H1 (cell line): ENCODE data around the gene GSG1L. TPM values are rescaled to one million over a fixed set of nuclear protein-coding genes. Genes with fewer than 3 reads are reported as not detected.

Experiments
- CTCF ChIA-PET: fragments of 300-600 bp; sonication (Branson Sonifier 250); formaldehyde crosslinking; loops from one replicate; lab custom pipeline; 2021; ENCODE audit not compliant: partially characterized antibody; lab: Charles Lee
- POLR2A ChIA-PET: fragments of 300-600 bp; sonication (Branson Sonifier 250); formaldehyde crosslinking; loops from one replicate; lab custom pipeline; 2021; ENCODE audit warnings: inconsistent platforms; ENCODE audit not compliant: partially characterized antibody; lab: Charles Lee
- DNase-seq, 2 experiments: peaks; one replicate each; pipeline versions ENCODE4 v3.0.0 to v3.0.0-alpha.2; 2010 to 2022; ENCODE audit warnings: low spot score in 2 of 2, low read depth in 1 of 2, mixed read lengths in 1 of 2
- FAIRE-seq: peaks from 2 replicates; lab custom pipeline; 2011; peaks lifted over from hg19 to GRCh38; lab: Jason Lieb, UNC
- H2AFZ ChIP-seq: 2 replicates; pipeline ENCODE4 v1.8.1; 2012; ENCODE audit warnings: low read length, inconsistent platforms
- H2AK5ac ChIP-seq: 2 replicates; pipeline ENCODE4 v1.6.1; 2013; ENCODE audit warnings: low read depth, low read length
- H2BK120ac ChIP-seq: replicated peaks from 2 replicates; pipeline ENCODE3; 2013; ENCODE audit warnings: low read depth, low read length, inconsistent platforms
- H2BK12ac ChIP-seq: 2 replicates; pipeline ENCODE4 v1.6.1; 2013; ENCODE audit warnings: low read depth, low read length
- H2BK15ac ChIP-seq: 2 replicates; pipeline ENCODE4 v1.6.1; 2013; ENCODE audit warnings: low read length
- H2BK20ac ChIP-seq: 2 replicates; pipeline ENCODE4 v1.6.1; 2013; ENCODE audit warnings: low read length
- H2BK5ac ChIP-seq: 2 replicates; pipeline ENCODE4 v1.6.1; 2013; ENCODE audit warnings: low read depth, low read length
- H3K14ac ChIP-seq: 2 replicates; pipeline ENCODE4 v1.6.1; 2013; ENCODE audit warnings: inconsistent platforms; ENCODE audit not compliant: insufficient read length
- H3K18ac ChIP-seq: 2 replicates; pipeline ENCODE4 v1.6.1; 2013; ENCODE audit warnings: low read length; ENCODE audit errors: extremely low read depth
- H3K23ac ChIP-seq: 2 replicates; pipeline ENCODE4 v1.6.1; 2013; ENCODE audit warnings: inconsistent platforms; ENCODE audit not compliant: insufficient read length
- H3K23me2 ChIP-seq: 2 replicates; pipeline ENCODE4 v1.6.1; 2013; ENCODE audit warnings: low read depth, low read length
- H3K27ac ChIP-seq: 2 replicates; pipeline ENCODE4 v1.6.1; 2011; ENCODE audit warnings: low read depth, low read length, inconsistent platforms
- H3K27me3 ChIP-seq, 4 experiments: replicated peaks in 1 of 4; 1 replicate in 1 of 4; 2 replicates in 3 of 4; pipeline versions ENCODE4 v1.6.1 to v1.8.1; 2011 to 2013; ENCODE audit warnings: low read length in 3 of 4, mild to moderate bottlenecking in 3 of 4, inconsistent platforms in 2 of 4, mixed read lengths in 2 of 4, moderate library complexity in 1 of 4; ENCODE audit not compliant: control insufficient read depth in 3 of 4, insufficient read depth in 3 of 4; ENCODE audit errors: extremely low read depth in 1 of 4
- H3K36me3 ChIP-seq, 4 experiments: 2 replicates each; pipeline versions ENCODE4 v1.6.1 to v1.8.1; 2011 to 2013; ENCODE audit warnings: mild to moderate bottlenecking in 4 of 4, low read length in 3 of 4, moderate library complexity in 2 of 4, control low read depth in 1 of 4, inconsistent platforms in 1 of 4; ENCODE audit not compliant: insufficient read depth in 4 of 4, control insufficient read depth in 2 of 4
- H3K4ac ChIP-seq: replicated peaks from 2 replicates; pipeline ENCODE3; 2013; ENCODE audit warnings: low read length, low read depth, mixed read lengths, inconsistent platforms; ENCODE audit not compliant: insufficient read length
- H3K4me1 ChIP-seq, 4 experiments: replicated peaks in 1 of 4; 1 replicate in 1 of 4; 2 replicates in 3 of 4; pipeline versions ENCODE4 v1.6.1 to v1.8.1; 2011 to 2013; ENCODE audit warnings: low read length in 3 of 4, inconsistent platforms in 2 of 4, mixed read lengths in 1 of 4; ENCODE audit not compliant: insufficient read depth in 4 of 4, control insufficient read depth in 3 of 4
- H3K4me2 ChIP-seq, 2 experiments: 2 replicates each; pipeline versions ENCODE4 v1.6.1 to v1.8.1; 2011 to 2013; ENCODE audit warnings: low read depth in 2 of 2, low read length in 2 of 2, control low read depth in 1 of 2, inconsistent platforms in 1 of 2, mild to moderate bottlenecking in 1 of 2; ENCODE audit not compliant: insufficient read depth in 1 of 2
- H3K4me3 ChIP-seq, 4 experiments: fragments of 200-600, 300-600 bp in 1 of 4; sonication (generic), shearing (Covaris generic), sonication (Bioruptor Twin) in 1 of 4; 2 replicates each; pipeline versions ENCODE4 v1.5.1 to v1.8.1; 2011 to 2016; ENCODE audit warnings: low read length in 4 of 4, low read depth in 3 of 4, control low read depth in 2 of 4, inconsistent platforms in 2 of 4, mild to moderate bottlenecking in 2 of 4, mixed read lengths in 1 of 4, moderate library complexity in 1 of 4; ENCODE audit not compliant: insufficient read depth in 2 of 4; ENCODE audit errors: extremely low read depth in 1 of 4
- H3K56ac ChIP-seq: replicated peaks from 2 replicates; pipeline ENCODE3; 2013; ENCODE audit warnings: low read depth, mild to moderate bottlenecking, mixed read lengths, low read length, inconsistent platforms; ENCODE audit not compliant: insufficient read length
- H3K79me1 ChIP-seq: 2 replicates; pipeline ENCODE4 v1.6.1; 2013; ENCODE audit warnings: low read depth, low read length, control low read depth
- H3K79me2 ChIP-seq, 2 experiments: 2 replicates each; pipeline versions ENCODE4 v1.6.1 to v1.8.1; 2012 to 2013; ENCODE audit warnings: low read length in 2 of 2, mild to moderate bottlenecking in 2 of 2, inconsistent platforms in 1 of 2; ENCODE audit not compliant: insufficient read depth in 2 of 2, control insufficient read depth in 1 of 2
- H3K9ac ChIP-seq, 4 experiments: replicated peaks in 1 of 4; 1 replicate in 1 of 4; 2 replicates in 3 of 4; pipeline versions ENCODE4 v1.6.1 to v1.8.1; 2011 to 2013; ENCODE audit warnings: low read depth in 3 of 4, low read length in 3 of 4, control low read depth in 2 of 4, mild to moderate bottlenecking in 2 of 4, moderate library complexity in 2 of 4, inconsistent platforms in 1 of 4; ENCODE audit errors: extremely low read depth in 1 of 4
- H3K9me3 ChIP-seq, 2 experiments: 2 replicates each; pipeline versions ENCODE4 v1.6.1 to v1.8.1; 2012 to 2013; ENCODE audit warnings: mild to moderate bottlenecking in 2 of 2, moderate library complexity in 2 of 2, control low read depth in 1 of 2, inconsistent platforms in 1 of 2, low read depth in 1 of 2, low read length in 1 of 2, mixed read lengths in 1 of 2; ENCODE audit not compliant: insufficient read depth in 2 of 2
- H4K20me1 ChIP-seq, 2 experiments: replicated peaks in 1 of 2; 2 replicates each; pipeline versions ENCODE3 to v1.8.1; 2011 to 2013; ENCODE audit warnings: inconsistent platforms in 2 of 2, low read length in 2 of 2, mild to moderate bottlenecking in 1 of 2; ENCODE audit not compliant: insufficient read depth in 2 of 2, control insufficient read depth in 1 of 2
- H4K5ac ChIP-seq: 2 replicates; pipeline ENCODE4 v1.6.1; 2013; ENCODE audit warnings: low read length, low read depth, mixed read lengths, inconsistent platforms; ENCODE audit not compliant: insufficient read length
- H4K8ac ChIP-seq: 2 replicates; pipeline ENCODE4 v1.8.0; 2013; ENCODE audit warnings: mild to moderate bottlenecking, moderate library complexity, low read length, inconsistent platforms; ENCODE audit not compliant: insufficient read depth; ENCODE audit errors: extremely low read depth
- H4K91ac ChIP-seq: replicated peaks from 2 replicates; pipeline ENCODE3; 2013; ENCODE audit warnings: low read length, mixed read lengths, inconsistent platforms; ENCODE audit not compliant: insufficient read length
- BCL11A ChIP-seq, 2 experiments: IDR thresholded peaks; one replicate each; pipeline ENCODE4 v1.6.1; 2011; ENCODE audit warnings: low read depth in 2 of 2, low read length in 2 of 2, mild to moderate bottlenecking in 2 of 2
- CEBPB ChIP-seq: IDR thresholded peaks from 2 replicates; pipeline ENCODE4 v1.6.1; 2012; ENCODE audit warnings: low read depth, low read length
- FOSL1 ChIP-seq: IDR thresholded peaks from 2 replicates; pipeline ENCODE4 v1.6.1; 2011; ENCODE audit warnings: mild to moderate bottlenecking, low read depth, low read length, moderate library complexity; ENCODE audit not compliant: insufficient read depth
- JUN ChIP-seq: IDR thresholded peaks from 2 replicates; pipeline ENCODE4 v1.6.1; 2011; ENCODE audit warnings: low read depth, mild to moderate bottlenecking, improper control_type of control experiment, low read length
- KDM5A ChIP-seq: fragments of 200-600 bp; IDR thresholded peaks from 2 replicates; pipeline ENCODE4 v1.7.1; 2012; ENCODE audit warnings: mild to moderate bottlenecking, low read length, inconsistent platforms, mixed read lengths
- PHF8 ChIP-seq: fragments of 200-600 bp; sonication (generic); conservative IDR thresholded peaks from 2 replicates; pipeline ENCODE4 v1.7.1; 2012; ENCODE audit warnings: low read depth, mild to moderate bottlenecking, inconsistent platforms, low read length, moderate library complexity
- RBBP5 ChIP-seq: IDR thresholded peaks from 2 replicates; pipeline ENCODE4 v1.7.1; 2012; ENCODE audit warnings: low read depth, mild to moderate bottlenecking, inconsistent platforms, low read length, moderate library complexity, borderline replicate concordance
- RXRA ChIP-seq: IDR thresholded peaks from 2 replicates; pipeline ENCODE4 v1.6.1; 2011; ENCODE audit warnings: low read depth, mild to moderate bottlenecking, low read length, moderate library complexity; ENCODE audit not compliant: insufficient read depth
- WGBS, 2 experiments: shearing (Covaris generic) in 1 of 2; methylation state at CpG; one replicate each; pipeline versions ENCODE4 v1.1.6 to v1.1.7; 2013 to 2015; ENCODE audit warnings: low lambda C conversion rate in 2 of 2, mixed read lengths in 2 of 2, inconsistent platforms in 1 of 2, low coverage in 1 of 2, missing lambda C conversion rate in 1 of 2; ENCODE audit not compliant: insufficient replicate concordance in 2 of 2, insufficient coverage in 1 of 2, insufficient read length in 1 of 2; ENCODE audit errors: extremely low coverage in 1 of 2, missing lambda C conversion rate in 1 of 2; 5-methylcytosine and 5-hydroxymethylcytosine counted together
- polyA plus RNA-seq, 7 experiments: library from polyadenylated mRNA; depleted of rRNA in 3 of 7; stranded (reverse) in 5 of 7; unstranded in 2 of 7; fragments of >200 nt in 5 of 7; fragments of 200-250 nt in 2 of 7; gene quantifications; 1 replicate in 5 of 7; 2 replicates in 1 of 7; 4 replicates in 1 of 7; pipeline versions ENCODE4 v1.2.1 to v1.2.3, GENCODE V29; 2011 to 2013; ENCODE audit warnings: missing spikeins in 2 of 7, mixed read lengths in 2 of 7
- total RNA-seq: library from RNA; stranded (reverse); fragmentation: NEBNext Ultra II Directional; extraction: Animal tissue kit (Norgen Biotek cat#: 25700); gene quantifications from 2 replicates; pipeline ENCODE4 v1.2.1, GENCODE V29; 2021
- TF ChIP-seq, protein P1 (sequence below): IDR thresholded peaks from 2 replicates; pipeline ENCODE4 v1.6.1; 2012; ENCODE audit warnings: inconsistent platforms

The GSG1L gene
- total and polyA plus RNA-seq, 2 of the 8 experiments (the other 6 are each of a cell fraction or from before 2014, with no cell fraction given), result 0.71 to 1.1 TPM

DNA sequence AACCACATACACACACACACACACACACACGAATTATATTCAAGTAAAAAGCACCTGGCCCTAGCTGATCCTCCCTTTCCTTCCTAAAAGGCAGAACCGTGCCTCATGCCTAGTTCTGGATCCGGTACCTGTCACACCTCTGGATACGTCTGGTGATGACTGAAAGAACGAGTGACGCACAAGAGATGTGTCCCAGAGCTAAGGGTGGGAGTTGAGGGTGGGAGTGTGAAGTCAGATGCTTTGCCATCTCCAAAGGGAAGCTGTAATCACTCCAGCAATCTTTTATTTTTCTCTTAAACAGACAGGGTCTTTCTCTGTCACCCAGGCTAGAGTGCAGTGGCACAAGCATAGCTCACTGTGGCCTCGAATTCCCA is 26.5 kb upstream of the GSG1L start:
- Histone ChIP-seq H3K9ac (no peak overlapping the region), H3K27ac (no peak overlapping the region), H3K4me1 (peaks cover 0 to 26% (median 13%) of the 10 kb centered on the region in 4 experiments; a peak in 6 of 7 replicates), H4K5ac (no peak overlapping the region), H3K9me3 (no peaks in the 10 kb centered on the region), H3K14ac (no peak overlapping the region), H4K8ac (no peak overlapping the region), H3K23ac (no peak overlapping the region), H3K23me2 (peaks cover 13% of the 10 kb centered on the region; the same call in 1 of the 2 replicates), H3K27me3 (no peaks in the 10 kb centered on the region), H3K18ac (no peak overlapping the region), H3K79me1 (peaks cover 4% of the 10 kb centered on the region; the same call in 1 of the 2 replicates), H3K4me3 (no peak overlapping the region), H4K20me1 (peaks cover 0 to 12% of the 10 kb centered on the region in 2 experiments), H2BK15ac (no peak overlapping the region), H3K4ac (no peak overlapping the region), H2AK5ac (no peak overlapping the region), H3K4me2 (no peak overlapping the region), H3K79me2 (no peaks in the 10 kb centered on the region), H2BK12ac (no peak overlapping the region), H3K56ac (no peak overlapping the region), H2BK20ac (no peak overlapping the region), H2BK120ac (no peak overlapping the region), H2AFZ (no peak overlapping the region), H4K91ac (no peak overlapping the region), H3K36me3 (no peaks in the 10 kb centered on the region), H2BK5ac (no peak overlapping the region)
- POLR2A ChIA-PET, result interaction anchor here (3.5 kb wide), 1 partner anchor 9 kb away, joined by 15 read pairs; no protein-coding TSS in a partner anchor
- TF ChIP-seq, protein P1, sequence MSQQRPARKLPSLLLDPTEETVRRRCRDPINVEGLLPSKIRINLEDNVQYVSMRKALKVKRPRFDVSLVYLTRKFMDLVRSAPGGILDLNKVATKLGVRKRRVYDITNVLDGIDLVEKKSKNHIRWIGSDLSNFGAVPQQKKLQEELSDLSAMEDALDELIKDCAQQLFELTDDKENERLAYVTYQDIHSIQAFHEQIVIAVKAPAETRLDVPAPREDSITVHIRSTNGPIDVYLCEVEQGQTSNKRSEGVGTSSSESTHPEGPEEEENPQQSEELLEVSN, result no peak
- no peak for TF ChIP-seq RBBP5
- TF ChIP-seq FOSL1, result no peak
- no peak for TF ChIP-seq BCL11A (IDR thresholded peaks at IDR 0.05; ENCODE audit: low read depth in 2 of 2, low read length in 2 of 2)
- no peak for TF ChIP-seq KDM5A
- no peak for TF ChIP-seq JUN
- no peak for TF ChIP-seq PHF8
- no peak for TF ChIP-seq CEBPB
- TF ChIP-seq RXRA, result no peak
- FAIRE-seq, result no peak
- CTCF ChIA-PET, result interaction anchor here (0.9 to 4.2 kb wide), 20 partner anchors 9 to 574 kb away, joined by 3 to 27 read pairs (median 4); no protein-coding TSS in a partner anchor
- DNase-seq, result no peak
- 86% methylated on average over 7 of the region's 7 CpGs; no CpG with 5 or more reads in 1 of the 2 experiments for WGBS, 2 experiments
